ENCODE data around the gene BHLHA15. TPM values are rescaled to one million over a fixed set of nuclear protein-coding genes. Genes with fewer than 3 reads are reported as not detected.

The BHLHA15 gene
- total RNA-seq, 1 donor from 2014 or later = 0.32 TPM

DNA sequence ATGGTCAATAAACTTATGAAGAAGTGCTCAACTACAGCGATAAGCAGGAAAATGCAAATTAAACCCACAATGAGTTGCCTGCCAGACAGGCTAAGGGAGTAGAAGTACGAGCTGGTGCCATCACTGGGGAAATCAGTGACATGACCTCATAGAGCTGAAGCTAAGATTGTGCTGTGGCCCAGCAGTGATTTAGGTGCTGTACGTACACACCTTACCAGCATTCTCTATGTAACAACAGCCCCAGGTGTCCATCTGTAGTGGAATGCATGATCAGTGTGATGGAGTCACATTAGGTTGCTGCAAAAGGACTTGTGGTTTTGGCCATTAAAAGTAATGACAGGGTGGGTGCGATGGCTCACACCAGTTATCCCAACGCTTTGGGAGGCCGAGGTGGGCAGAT lies 46.5 kb downstream of the BHLHA15 start:
- no peak overlapping the region for H3K27ac Mint-ChIP-seq (ENCODE audit: unreplicated experiment)
- H3K36me3 Mint-ChIP-seq (ENCODE audit: low read depth) = peaks cover 8% of the 10 kb centered on the region
- no peak for DNase-seq (ENCODE audit: low spot score)
- H3K9me3 Mint-ChIP-seq (ENCODE audit: low read depth) = no peaks in the 10 kb centered on the region
- H3K4me3 Mint-ChIP-seq (ENCODE audit: unreplicated experiment) = no peak overlapping the region
- H3K27me3 Mint-ChIP-seq (ENCODE audit: low read depth) = no peaks in the 10 kb centered on the region
- TF ChIP-seq, protein P1, sequence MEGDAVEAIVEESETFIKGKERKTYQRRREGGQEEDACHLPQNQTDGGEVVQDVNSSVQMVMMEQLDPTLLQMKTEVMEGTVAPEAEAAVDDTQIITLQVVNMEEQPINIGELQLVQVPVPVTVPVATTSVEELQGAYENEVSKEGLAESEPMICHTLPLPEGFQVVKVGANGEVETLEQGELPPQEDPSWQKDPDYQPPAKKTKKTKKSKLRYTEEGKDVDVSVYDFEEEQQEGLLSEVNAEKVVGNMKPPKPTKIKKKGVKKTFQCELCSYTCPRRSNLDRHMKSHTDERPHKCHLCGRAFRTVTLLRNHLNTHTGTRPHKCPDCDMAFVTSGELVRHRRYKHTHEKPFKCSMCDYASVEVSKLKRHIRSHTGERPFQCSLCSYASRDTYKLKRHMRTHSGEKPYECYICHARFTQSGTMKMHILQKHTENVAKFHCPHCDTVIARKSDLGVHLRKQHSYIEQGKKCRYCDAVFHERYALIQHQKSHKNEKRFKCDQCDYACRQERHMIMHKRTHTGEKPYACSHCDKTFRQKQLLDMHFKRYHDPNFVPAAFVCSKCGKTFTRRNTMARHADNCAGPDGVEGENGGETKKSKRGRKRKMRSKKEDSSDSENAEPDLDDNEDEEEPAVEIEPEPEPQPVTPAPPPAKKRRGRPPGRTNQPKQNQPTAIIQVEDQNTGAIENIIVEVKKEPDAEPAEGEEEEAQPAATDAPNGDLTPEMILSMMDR (IDR thresholded peaks at IDR 0.05) = no peak
- H3K4me1 Mint-ChIP-seq (ENCODE audit: low read depth) = peaks cover 9% of the 10 kb centered on the region

Other genes starting within 250 kb of the BHLHA15 start
- gene OCM2, start 221.2 kb upstream of the BHLHA15 start, total RNA-seq = not detected in 3 replicates
- gene LMTK2, start 104.6 kb upstream of the BHLHA15 start, total RNA-seq = 14.9 to 15.2 TPM (median 15.0 TPM) in 3 replicates
- gene TECPR1, start 40.8 kb downstream of the BHLHA15 start, total RNA-seq = 27.3 to 33.8 TPM (median 32.0 TPM) in 3 replicates
- gene BRI3, start 70.2 kb downstream of the BHLHA15 start, total RNA-seq = 264 to 370 TPM (median 359 TPM) in 3 replicates
- 8.7 to 12.4 TPM (median 11.9 TPM) in 3 replicates for gene BAIAP2L1, start 189.7 kb downstream of the BHLHA15 start, total RNA-seq